ENCODE data around the gene UQCRHL.

UQCRHL gene

GRCh38 chr1:15758343-15758931, 49.0 kb downstream of the UQCRHL start, which contains the start of gene FBLIM1:
Gene FBLIM1, plus strand, starts transcription at chr1:15758795. Its CDS starts 6,189 bp downstream, at chr1:15764984.
- no peak for DNase-seq (ENCODE audit: low spot score)

- no peak for DNase-seq (ENCODE audit: low spot score)
Observed at GRCh38 chr1:15757575-15758342, 49.7 kb downstream of the UQCRHL start.

Data from CD4-positive, alpha-beta T cell treated with Interleukin-2 at 100 ng/mL for 4 hours (primary cell).